HG03175 (cell line): Measurements from ENCODE around the gene LAGE3.

Experiments used
- ATAC-seq: cut with Tn5 transposase; IDR thresholded peaks from one replicate; pipeline ENCODE4 v1.9.1; 2021; ENCODE audit warnings: mild to moderate bottlenecking, moderate library complexity; ENCODE audit not compliant: unreplicated experiment

The LAGE3 gene

GRCh38 chrX:154436983-154437752 lies 41.9 kb downstream of the LAGE3 start, which contains the start of gene GDI1:
Gene GDI1, plus strand, starts transcription at chrX:154437154. Its CDS starts 101 bp downstream, at chrX:154437255.
- ATAC-seq = peak; percentile 44

- ATAC-seq = peak; percentile 44
Observed at GRCh38 chrX:154436374-154436982, 42.6 kb downstream of the LAGE3 start.

GRCh38 chrX:154435171-154435733 lies 43.8 kb downstream of the LAGE3 start:
- ATAC-seq = no peak

GRCh38 chrX:154434394-154435168 lies 44.5 kb downstream of the LAGE3 start:
- no peak for ATAC-seq

- ATAC-seq = no peak
Observed at GRCh38 chrX:154433605-154434004, 45.5 kb downstream of the LAGE3 start.

- ATAC-seq = no peak
Observed at GRCh38 chrX:154432210-154432609, 46.9 kb downstream of the LAGE3 start.

- ATAC-seq = no peak
Observed at GRCh38 chrX:154431341-154431740, 47.7 kb downstream of the LAGE3 start.

GRCh38 chrX:154430916-154431315 lies 48.2 kb downstream of the LAGE3 start:
- no peak for ATAC-seq

GRCh38 chrX:154430479-154430878 lies 48.6 kb downstream of the LAGE3 start:
- ATAC-seq = no peak

GRCh38 chrX:154429711-154430110 lies 49.4 kb downstream of the LAGE3 start:
- no peak for ATAC-seq

GRCh38 chrX:154428176-154429171 lies 50.6 kb downstream of the LAGE3 start, which contains the start of gene ATP6AP1:
Gene ATP6AP1, plus strand, starts transcription at chrX:154428677. Its CDS starts 16 bp downstream, at chrX:154428693.
- ATAC-seq = peak; percentile 98
